ENCODE results near the gene TRHDE.

DNA sequence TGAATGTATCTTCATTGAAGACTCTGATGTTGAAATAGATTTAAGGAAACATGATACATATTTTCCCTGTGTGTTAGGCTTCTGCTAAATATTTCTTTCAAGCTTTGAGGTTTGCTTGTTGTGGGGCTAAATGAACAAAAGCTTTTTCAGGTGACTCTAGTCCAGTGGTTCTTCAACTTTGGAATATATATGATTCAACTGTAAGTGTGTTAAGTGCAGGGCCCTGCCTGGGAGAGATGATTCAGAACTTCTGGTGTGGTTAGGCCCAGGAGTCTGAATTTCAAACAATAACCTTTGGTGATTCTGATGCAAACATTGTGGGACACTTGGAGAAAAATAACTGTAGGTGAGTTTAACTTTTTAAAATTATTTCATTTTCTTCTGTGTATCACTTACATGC is 93.0 kb downstream of the TRHDE start:
- TF ChIP-seq POLR2A (IDR thresholded peaks at IDR 0.05): no peak
- TF ChIP-seq, protein P1, sequence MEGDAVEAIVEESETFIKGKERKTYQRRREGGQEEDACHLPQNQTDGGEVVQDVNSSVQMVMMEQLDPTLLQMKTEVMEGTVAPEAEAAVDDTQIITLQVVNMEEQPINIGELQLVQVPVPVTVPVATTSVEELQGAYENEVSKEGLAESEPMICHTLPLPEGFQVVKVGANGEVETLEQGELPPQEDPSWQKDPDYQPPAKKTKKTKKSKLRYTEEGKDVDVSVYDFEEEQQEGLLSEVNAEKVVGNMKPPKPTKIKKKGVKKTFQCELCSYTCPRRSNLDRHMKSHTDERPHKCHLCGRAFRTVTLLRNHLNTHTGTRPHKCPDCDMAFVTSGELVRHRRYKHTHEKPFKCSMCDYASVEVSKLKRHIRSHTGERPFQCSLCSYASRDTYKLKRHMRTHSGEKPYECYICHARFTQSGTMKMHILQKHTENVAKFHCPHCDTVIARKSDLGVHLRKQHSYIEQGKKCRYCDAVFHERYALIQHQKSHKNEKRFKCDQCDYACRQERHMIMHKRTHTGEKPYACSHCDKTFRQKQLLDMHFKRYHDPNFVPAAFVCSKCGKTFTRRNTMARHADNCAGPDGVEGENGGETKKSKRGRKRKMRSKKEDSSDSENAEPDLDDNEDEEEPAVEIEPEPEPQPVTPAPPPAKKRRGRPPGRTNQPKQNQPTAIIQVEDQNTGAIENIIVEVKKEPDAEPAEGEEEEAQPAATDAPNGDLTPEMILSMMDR (IDR thresholded peaks at IDR 0.05): no peak
- TF ChIP-seq POLR2AphosphoS5 (IDR thresholded peaks at IDR 0.05; ENCODE audit: insufficient read depth in 1 of 2, low read depth in 1 of 2): no peak

All from vagina (tissue), 2 donors.